Kidney (tissue), 14 donors: ENCODE results near the gene BMERB1. TPM values are rescaled to one million over a fixed set of nuclear protein-coding genes. Genes with fewer than 3 reads are reported as not detected.
"Not testable (repeated sequence)": the region's sequence is repeated elsewhere in the genome, so short reads cannot be mapped to it uniquely, and the experiment has no call there.

ENCODE experiments used
- DNase-seq, 5 donors: peaks; one replicate each; pipeline ENCODE4 v3.0.0-alpha.2; 2013 to 2020
- FAIRE-seq: peaks from 2 replicates; lab custom pipeline; 2012; peaks lifted over from hg19 to GRCh38; lab: Jason Lieb, UNC
- H3K27ac ChIP-seq, 2 donors: one replicate each; pipeline ENCODE4 v1.7.0; 2013; ENCODE audit warnings: low read depth in 2 of 2, low read length in 2 of 2, inconsistent platforms in 1 of 2
- H3K27me3 ChIP-seq: one replicate; pipeline ENCODE4 v1.7.1; 2013; ENCODE audit warnings: low read length, inconsistent platforms; ENCODE audit not compliant: control insufficient read depth, insufficient read depth
- H3K36me3 ChIP-seq, 3 donors: one replicate each; pipeline versions ENCODE4 v1.7.0 to v1.7.1; 2013; ENCODE audit warnings: low read length in 3 of 3, control low read depth in 1 of 3, inconsistent platforms in 1 of 3; ENCODE audit not compliant: insufficient read depth in 3 of 3, control insufficient read depth in 2 of 3
- H3K4me1 ChIP-seq, 3 donors: one replicate each; pipeline versions ENCODE4 v1.7.0 to v1.7.1; 2013; ENCODE audit warnings: low read length in 3 of 3, inconsistent platforms in 1 of 3, low read depth in 1 of 3; ENCODE audit not compliant: control insufficient read depth in 2 of 3, insufficient read depth in 2 of 3
- H3K4me3 ChIP-seq, 3 donors: one replicate each; pipeline versions ENCODE4 v1.7.0 to v1.8.1; 2013; ENCODE audit warnings: low read length in 3 of 3, control low read depth in 1 of 3, inconsistent platforms in 1 of 3
- H3K9ac ChIP-seq, 3 donors: one replicate each; pipeline versions ENCODE4 v1.7.0 to v1.7.1; 2013; ENCODE audit warnings: low read length in 3 of 3, control low read depth in 1 of 3, inconsistent platforms in 1 of 3
- H3K9me3 ChIP-seq, 3 donors: one replicate each; pipeline versions ENCODE4 v1.7.0 to v1.7.1; 2013; ENCODE audit warnings: low read length in 3 of 3, control low read depth in 1 of 3, inconsistent platforms in 1 of 3; ENCODE audit not compliant: control insufficient read depth in 2 of 3, insufficient read depth in 1 of 3
- CTCF ChIP-seq: IDR thresholded peaks from 3 replicates; pipeline ENCODE4 v1.5.1; 2012; ENCODE audit warnings: mild to moderate bottlenecking, moderate library complexity, borderline replicate concordance; ENCODE audit not compliant: insufficient read depth; ENCODE audit errors: extremely low read depth
- intact Hi-C: fragments of 100-400 bp; cut with DNase I; formaldehyde crosslinking; loops from one replicate; pipeline ENCODE4 v1.11.1; 2022
- polyA plus RNA-seq: library from polyadenylated mRNA; stranded (reverse); fragments of 350-450 nt; fragmentation: Illumina TruSeq; extraction: RNeasy Lipid Tissue Mini Kit (QIAGEN cat#74804); gene quantifications from one replicate; pipeline ENCODE4 v1.2.3, GENCODE V29; 2014; ENCODE audit warnings: low read depth, low replicate concordance; ENCODE audit not compliant: insufficient read depth
- total RNA-seq: library from RNA; stranded (reverse); fragmentation: NEBNext Ultra II Directional; extraction: Animal tissue kit (Norgen Biotek cat#: 25700); gene quantifications from one replicate; pipeline ENCODE4 v1.2.1, GENCODE V29; 2021
- donor health status: control.
- donor health status: control.
- donor health status: control.
- donor health status: control.
- donor health status: control.
- donor health status: DM: yes; HTN: yes; CAD: no.
- donor health status: Normal renal cell carcinoma (clear cell type).

Gene BMERB1
- total and polyA plus RNA-seq, 2 donors from 2014 or later = 33.4 to 48.8 TPM

- DNase-seq (no peak), FAIRE-seq (no peak)
- TF ChIP-seq CTCF = no peak
- Histone ChIP-seq H3K4me1 (no peaks in the 10 kb centered on the region), H3K9me3 (peaks cover 0 to 6% (median 0%) of the 10 kb centered on the region in 3 donors), H3K27ac (no peak overlapping the region), H3K9ac (no peak overlapping the region), H3K4me3 (no peak overlapping the region), H3K36me3 (no peaks in the 10 kb centered on the region), H3K27me3 (no peaks in the 10 kb centered on the region)
- intact Hi-C loops = no loop called here
These were observed 107.9 kb downstream of the BMERB1 start for GRCh38 chr16:15542261-15542660.

GRCh38 chr16:15542734-15543347 is 108.5 kb downstream of the BMERB1 start:
- intact Hi-C loops = no loop called here
- no peaks in the 10 kb centered on the region for H3K27me3 ChIP-seq
- no peak for DNase-seq
- TF ChIP-seq CTCF = no peak
- H3K9ac ChIP-seq = no peak overlapping the region
- H3K9me3 ChIP-seq = peaks cover 0 to 6% (median 0%) of the 10 kb centered on the region in 3 donors
- FAIRE-seq = no peak
- no peak overlapping the region for H3K4me3 ChIP-seq
- no peaks in the 10 kb centered on the region for H3K36me3 ChIP-seq
- no peak overlapping the region for H3K27ac ChIP-seq
- no peaks in the 10 kb centered on the region for H3K4me1 ChIP-seq

GRCh38 chr16:15544405-15544804 is 110.0 kb downstream of the BMERB1 start:
- DNase-seq = no peak
- Histone ChIP-seq H3K4me3 (no peak overlapping the region), H3K4me1 (no peaks in the 10 kb centered on the region), H3K9me3 (peaks cover 0 to 6% (median 0%) of the 10 kb centered on the region in 3 donors), H3K27ac (no peak overlapping the region), H3K27me3 (no peaks in the 10 kb centered on the region), H3K9ac (no peak overlapping the region), H3K36me3 (no peaks in the 10 kb centered on the region)
- no peak for FAIRE-seq
- no peak for TF ChIP-seq CTCF
- intact Hi-C loops = no loop called here

- TF ChIP-seq CTCF = no peak
- DNase-seq (no peak), FAIRE-seq (no peak)
- no peaks in the 10 kb centered on the region for H3K36me3 ChIP-seq
- no peak overlapping the region for H3K4me3 ChIP-seq
- H3K27me3 ChIP-seq = no peaks in the 10 kb centered on the region
- peaks cover 0 to 6% (median 0%) of the 10 kb centered on the region in 3 donors for H3K9me3 ChIP-seq
- H3K9ac ChIP-seq = no peak overlapping the region
- H3K27ac ChIP-seq = no peak overlapping the region
- intact Hi-C loops = no loop called here
- H3K4me1 ChIP-seq = no peaks in the 10 kb centered on the region
These were observed 111.2 kb downstream of the BMERB1 start for GRCh38 chr16:15545544-15545943.

GRCh38 chr16:15547072-15547767 is 112.8 kb downstream of the BMERB1 start:
- H3K9me3 ChIP-seq, H3K36me3 ChIP-seq, intact Hi-C loops, H3K4me3 ChIP-seq, H3K4me1 ChIP-seq, H3K27ac ChIP-seq, DNase-seq, H3K9ac ChIP-seq, H3K27me3 ChIP-seq, FAIRE-seq: not testable (repeated sequence)
